GM19193 (cell line): ENCODE results near the gene NAB2.
A peak's percentile ranks its signal among the peaks of the same experiment; 100 is the strongest.

Experiments
- POLR2A ChIP-seq: IDR thresholded peaks from 4 replicates; pipeline ENCODE4 v1.6.1; 2011; ENCODE audit not compliant: insufficient read depth, insufficient read length; ENCODE audit errors: extremely low read depth

The NAB2 gene

GRCh38 chr12:57088354-57089270 lies at the start of gene NAB2:
Gene NAB2, plus strand, starts transcription at chr12:57089114. Its CDS starts 158 bp downstream, at chr12:57089272.
- peak; percentile 79 for TF ChIP-seq POLR2A

DNA sequence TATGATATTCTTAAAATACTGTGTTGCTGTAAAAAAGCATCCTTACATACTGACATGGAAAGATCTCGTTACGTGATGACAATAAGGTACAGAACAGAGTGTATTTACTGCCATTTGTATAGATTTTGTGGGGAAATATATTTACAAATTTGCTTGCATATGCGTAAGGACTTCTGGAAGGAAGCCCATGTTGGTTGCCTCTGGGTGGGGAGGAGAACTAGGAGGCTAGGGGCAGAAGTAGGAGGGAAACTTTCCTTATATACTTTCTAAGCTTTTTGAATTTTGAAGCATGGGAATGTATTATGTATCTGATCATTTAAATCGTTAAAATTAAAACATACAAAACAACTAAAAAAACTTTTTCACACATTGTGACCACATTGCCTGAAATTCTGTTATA lies 48.7 kb upstream of the NAB2 start:
- TF ChIP-seq POLR2A: no peak

GRCh38 chr12:57040750-57041149 lies 48.2 kb upstream of the NAB2 start:
- no peak for TF ChIP-seq POLR2A

GRCh38 chr12:57042695-57043094 lies 46.2 kb upstream of the NAB2 start:
- TF ChIP-seq POLR2A: no peak

GRCh38 chr12:57044468-57044867 lies 44.4 kb upstream of the NAB2 start:
- TF ChIP-seq POLR2A: no peak

GRCh38 chr12:57044889-57045288 lies 44.0 kb upstream of the NAB2 start:
- TF ChIP-seq POLR2A: no peak

GRCh38 chr12:57046086-57046791 lies 42.7 kb upstream of the NAB2 start:
- no peak for TF ChIP-seq POLR2A

DNA sequence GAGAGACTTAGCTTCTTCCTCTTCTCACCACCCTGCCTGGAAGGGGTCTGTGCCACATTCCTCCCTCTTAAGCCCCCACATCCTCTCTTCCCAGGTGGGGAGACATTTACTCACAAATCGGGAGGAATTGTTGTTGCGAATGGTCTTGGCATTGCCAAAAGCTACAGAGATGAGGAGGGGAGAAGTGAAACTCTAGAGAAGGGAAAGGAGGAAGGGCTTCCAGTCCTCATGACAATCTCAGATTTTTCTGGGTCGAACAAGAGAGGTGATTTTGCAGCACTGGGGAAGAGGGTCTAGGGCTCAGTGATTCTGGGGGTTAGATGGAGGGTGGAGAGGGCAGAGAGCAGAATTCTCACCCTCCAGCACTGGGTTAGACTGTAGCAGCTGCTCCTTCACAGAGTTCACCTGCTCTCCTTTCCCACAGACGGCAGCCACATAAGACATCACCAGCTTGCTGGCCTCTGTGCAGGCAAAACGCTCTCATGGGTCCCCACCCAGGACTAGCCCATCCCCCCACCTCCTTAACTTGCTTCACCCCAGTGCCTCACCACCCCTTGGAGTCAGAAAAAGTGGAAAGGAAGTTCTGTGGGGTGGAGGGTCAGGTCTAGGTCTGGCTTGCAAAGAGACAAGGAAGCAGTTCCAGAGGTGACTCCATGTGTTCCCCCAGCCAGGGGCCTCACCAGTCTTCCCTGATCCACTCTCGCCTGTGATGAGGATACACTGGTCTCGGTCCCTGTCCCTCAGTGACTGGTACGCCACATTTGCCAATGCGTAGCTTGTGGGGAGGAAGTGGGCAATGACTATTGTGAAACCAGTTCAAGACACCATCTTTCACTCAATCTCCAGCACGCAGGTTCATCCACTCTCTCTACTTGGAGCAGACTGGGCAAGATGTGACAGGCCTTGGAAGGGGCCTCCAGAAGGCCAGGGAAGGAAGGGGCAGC lies 41.7 kb upstream of the NAB2 start:
- TF ChIP-seq POLR2A: no peak

GRCh38 chr12:57047981-57048380 lies 40.9 kb upstream of the NAB2 start:
- no peak for TF ChIP-seq POLR2A

GRCh38 chr12:57048423-57049118 lies 40.3 kb upstream of the NAB2 start:
- TF ChIP-seq POLR2A: no peak

DNA sequence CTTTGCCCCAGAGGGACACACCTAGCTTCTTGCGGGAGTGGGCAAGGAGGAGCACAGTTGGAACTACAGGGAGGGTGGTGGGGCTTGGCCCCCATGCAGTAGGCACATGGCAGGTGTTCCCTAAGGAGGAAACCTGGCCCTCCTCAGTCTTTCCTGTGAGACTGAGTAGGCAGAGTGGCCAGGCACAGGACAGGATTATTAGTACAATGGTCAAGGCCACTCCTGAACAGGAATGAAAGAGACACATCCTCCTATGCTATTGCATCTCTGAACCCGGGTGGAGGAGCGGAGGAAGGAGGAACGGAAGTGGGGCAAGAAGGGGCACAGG lies 39.8 kb upstream of the NAB2 start:
- no peak for TF ChIP-seq POLR2A

GRCh38 chr12:57049890-57050289 lies 39.0 kb upstream of the NAB2 start, which contains the start of gene MYO1A:
Gene MYO1A, minus strand, starts transcription at chr12:57050129. Its CDS starts 1,806 bp downstream, at chr12:57048323.
- no peak for TF ChIP-seq POLR2A

- TF ChIP-seq POLR2A: no peak
These were observed 37.9 kb upstream of the NAB2 start for GRCh38 chr12:57051011-57051410.

DNA sequence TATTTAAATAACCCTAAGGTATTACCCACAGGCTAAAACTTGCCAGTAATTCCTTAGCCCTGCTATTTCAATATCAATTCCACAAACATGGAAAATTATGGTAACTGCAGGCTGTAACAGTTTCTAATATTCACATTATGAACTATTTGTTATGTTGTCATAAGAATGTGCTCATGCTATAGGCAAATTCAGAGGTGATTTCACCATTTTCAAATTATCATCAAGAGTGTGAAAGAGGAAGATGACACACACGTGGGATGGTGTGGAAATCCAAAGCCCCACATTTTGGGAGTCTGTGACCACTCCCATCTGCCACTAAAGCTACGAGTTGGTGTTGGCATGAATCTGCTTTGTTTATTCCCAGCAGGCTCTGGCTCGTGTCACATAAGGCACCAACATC lies 33.1 kb upstream of the NAB2 start:
- TF ChIP-seq POLR2A: no peak
